Measurements from ENCODE around the gene PROS1. TPM values are rescaled to one million over a fixed set of nuclear protein-coding genes. Genes with fewer than 3 reads are reported as not detected.

The PROS1 gene
- polyA plus RNA-seq, 1 donor from 2014 or later: 2.8 TPM

- Histone ChIP-seq H3K4me2 (ENCODE audit: low read length) (no peak overlapping the region), H3F3A (ENCODE audit: insufficient read depth, low read length, poor library complexity, severe bottlenecking) (no peaks in the 10 kb centered on the region), H3K9me2 (ENCODE audit: insufficient read depth, low read length) (no peaks in the 10 kb centered on the region), H3K27ac (ENCODE audit: low read length) (no peak overlapping the region), H2AFZ (ENCODE audit: low read depth, low read length) (no peak overlapping the region), H3K9ac (ENCODE audit: low read length) (no peak overlapping the region), H3K27me3 (ENCODE audit: insufficient read depth, low read depth, low read length) (no peaks in the 10 kb centered on the region), H3K9me3 (ENCODE audit: low read length) (no peaks in the 10 kb centered on the region), H4K20me1 (ENCODE audit: insufficient read depth) (no peaks in the 10 kb centered on the region), H3K36me3 (ENCODE audit: insufficient read depth, low read length) (no peaks in the 10 kb centered on the region), H3K4me3 (ENCODE audit: low read length) (no peak overlapping the region), H3K79me2 (replicated peaks; ENCODE audit: insufficient read depth, low read length) (peaks cover 68% of the 10 kb centered on the region)
- no peak for TF ChIP-seq REST (IDR thresholded peaks at IDR 0.05; ENCODE audit: borderline replicate concordance)
- TF ChIP-seq POLR2AphosphoS5 (IDR thresholded peaks at IDR 0.05): no peak
- no peak for TF ChIP-seq MXI1 (conservative IDR thresholded peaks at IDR 0.05; ENCODE audit: poor library complexity, severe bottlenecking)
- TF ChIP-seq CTCF (IDR thresholded peaks at IDR 0.05; ENCODE audit: poor library complexity, severe bottlenecking): no peak
- TF ChIP-seq RAD21 (conservative IDR thresholded peaks at IDR 0.05): no peak
- no peak for TF ChIP-seq TAF1 (IDR thresholded peaks at IDR 0.05; ENCODE audit: low read depth)
- TF ChIP-seq SMC3 (conservative IDR thresholded peaks at IDR 0.05; ENCODE audit: poor library complexity): no peak
- TF ChIP-seq EZH2 (IDR thresholded peaks at IDR 0.05; ENCODE audit: borderline replicate concordance, insufficient read depth, low read length, poor library complexity, severe bottlenecking): no peak
- TF ChIP-seq EP300 (conservative IDR thresholded peaks at IDR 0.05; ENCODE audit: poor library complexity, severe bottlenecking): no peak
Observed at GRCh38 chr3:93984618-93985017, 10.9 kb upstream of the PROS1 start.

DNA sequence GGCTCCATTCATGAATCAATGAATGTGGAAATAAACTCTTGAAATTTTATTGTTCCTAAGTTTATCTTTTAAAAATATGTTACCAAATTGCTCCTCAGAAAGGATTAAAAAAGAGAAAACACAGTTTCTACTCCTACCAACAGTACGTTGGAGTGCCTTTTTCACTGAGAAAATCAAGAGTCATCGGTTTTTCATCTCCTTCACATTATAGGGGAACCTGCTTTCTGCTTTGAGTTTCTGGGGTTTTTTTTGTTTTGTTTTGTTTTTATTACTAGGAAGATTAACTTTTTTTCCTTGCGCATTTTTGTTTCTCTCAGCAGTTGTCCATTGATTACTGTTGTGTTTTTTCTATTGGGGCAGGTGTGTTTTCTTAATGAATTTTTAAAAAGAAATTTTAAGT is 9.7 kb upstream of the PROS1 start:
- no peak overlapping the region for H2AFZ ChIP-seq (ENCODE audit: low read depth, low read length)
- H3K9me3 ChIP-seq (ENCODE audit: low read length): no peaks in the 10 kb centered on the region
- H3K4me3 ChIP-seq (ENCODE audit: low read length): no peak overlapping the region
- no peak overlapping the region for H3K27ac ChIP-seq (ENCODE audit: low read length)
- peaks cover 65% of the 10 kb centered on the region for H3K79me2 ChIP-seq (replicated peaks; ENCODE audit: insufficient read depth, low read length)
- no peaks in the 10 kb centered on the region for H4K20me1 ChIP-seq (ENCODE audit: insufficient read depth)
- no peaks in the 10 kb centered on the region for H3K9me2 ChIP-seq (ENCODE audit: insufficient read depth, low read length)
- no peak overlapping the region for H3K4me2 ChIP-seq (ENCODE audit: low read length)
- H3K27me3 ChIP-seq (ENCODE audit: insufficient read depth, low read depth, low read length): no peaks in the 10 kb centered on the region
- no peak overlapping the region for H3K9ac ChIP-seq (ENCODE audit: low read length)
- no peaks in the 10 kb centered on the region for H3F3A ChIP-seq (ENCODE audit: insufficient read depth, low read length, poor library complexity, severe bottlenecking)
- no peak for TF ChIP-seq MXI1 (conservative IDR thresholded peaks at IDR 0.05; ENCODE audit: poor library complexity, severe bottlenecking)
- no peak for TF ChIP-seq CTCF (IDR thresholded peaks at IDR 0.05; ENCODE audit: poor library complexity, severe bottlenecking)
- TF ChIP-seq TAF1 (IDR thresholded peaks at IDR 0.05; ENCODE audit: low read depth): no peak
- no peak for TF ChIP-seq EZH2 (IDR thresholded peaks at IDR 0.05; ENCODE audit: borderline replicate concordance, insufficient read depth, low read length, poor library complexity, severe bottlenecking)
- TF ChIP-seq EP300 (conservative IDR thresholded peaks at IDR 0.05; ENCODE audit: poor library complexity, severe bottlenecking): no peak
- no peak for TF ChIP-seq REST (IDR thresholded peaks at IDR 0.05; ENCODE audit: borderline replicate concordance)
- TF ChIP-seq SMC3 (conservative IDR thresholded peaks at IDR 0.05; ENCODE audit: poor library complexity): no peak
- TF ChIP-seq POLR2AphosphoS5 (IDR thresholded peaks at IDR 0.05): no peak
- no peak for TF ChIP-seq RAD21 (conservative IDR thresholded peaks at IDR 0.05)
- no peaks in the 10 kb centered on the region for H3K36me3 ChIP-seq (ENCODE audit: insufficient read depth, low read length)

All from neural cell (in vitro differentiated cells).